ENCODE measurements around the gene RNF43.

RNF43 gene

GRCh38 chr17:58371300-58371950 lies 45.9 kb downstream of the RNF43 start:
- Histone ChIP-seq H3K14ac (ENCODE audit: low read length) (no peak overlapping the region), H2AK5ac (ENCODE audit: low read length) (no peak overlapping the region), H2BK120ac (ENCODE audit: insufficient read depth, low read length, poor library complexity) (no peak overlapping the region), H2BK5ac (ENCODE audit: low read depth, low read length, poor library complexity) (no peak overlapping the region), H3K18ac (ENCODE audit: low read length) (no peak overlapping the region), H3K27ac (ENCODE audit: low read depth, low read length) (no peak overlapping the region), H3K4ac (ENCODE audit: low read depth, low read length) (no peak overlapping the region), H4K91ac (ENCODE audit: low read depth, low read length) (no peak overlapping the region), H3K4me2 (ENCODE audit: low read length) (no peak overlapping the region), H3K4me1 (ENCODE audit: control insufficient read depth in 1 of 2, insufficient read depth in 2 of 2, low read length in 2 of 2) (peaks cover 7 to 10% of the 10 kb centered on the region in 2 experiments), H3K79me2 (ENCODE audit: control insufficient read depth, insufficient read depth, low read length, poor library complexity) (no peaks in the 10 kb centered on the region), H3K36me3 (ENCODE audit: control insufficient read depth in 1 of 2, insufficient read depth in 2 of 2, low read length in 2 of 2) (no peaks in the 10 kb centered on the region), H3K23ac (ENCODE audit: low read length) (no peak overlapping the region), H3K9ac (ENCODE audit: low read length) (no peak overlapping the region), H2AFZ (ENCODE audit: insufficient read depth, low read length, poor library complexity) (no peak overlapping the region), H3K27me3 (ENCODE audit: insufficient read depth, low read length) (no peaks in the 10 kb centered on the region), H3K79me1 (ENCODE audit: low read length) (peaks cover 2% of the 10 kb centered on the region), H4K12ac (ENCODE audit: low read depth, low read length) (no peak overlapping the region), H4K8ac (ENCODE audit: low read depth, low read length) (no peak overlapping the region), H3K4me3 (ENCODE audit: low read depth, low read length) (no peak overlapping the region), H2BK12ac (ENCODE audit: low read length) (no peak overlapping the region), H3K9me3 (ENCODE audit: insufficient read depth, low read depth, low read length) (no peaks in the 10 kb centered on the region)
- DNase-seq, result peak; percentile 54 to 68
- no CpG with 5 or more reads among the region's 6 CpGs for WGBS (ENCODE audit: extremely low coverage, insufficient coverage, insufficient read length)

DNA sequence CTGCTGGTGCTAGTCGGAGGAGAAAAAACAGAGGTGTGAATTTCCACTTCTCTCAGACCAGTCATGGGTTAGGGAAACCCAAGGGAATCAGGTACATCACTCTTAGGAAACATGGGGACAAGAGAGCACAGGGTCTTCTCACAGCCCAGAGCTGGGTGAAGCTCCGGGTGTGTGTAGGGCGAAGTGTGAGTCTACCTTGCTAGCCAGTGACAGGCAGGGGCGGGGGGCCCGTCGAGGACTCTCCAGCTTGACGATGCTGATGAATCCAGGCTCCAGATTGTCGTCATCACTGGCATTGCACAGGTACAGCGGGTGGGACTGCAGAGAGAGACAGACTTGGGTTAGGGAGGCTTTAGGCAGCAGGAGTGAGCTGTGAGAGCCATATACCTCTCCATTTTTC lies 46.6 kb downstream of the RNF43 start:
- H3K79me2 ChIP-seq (ENCODE audit: control insufficient read depth, insufficient read depth, low read length, poor library complexity), result no peaks in the 10 kb centered on the region
- WGBS (ENCODE audit: extremely low coverage, insufficient coverage, insufficient read length), result no CpG with 5 or more reads among the region's 9 CpGs
- no peak overlapping the region for H3K4me2 ChIP-seq (ENCODE audit: low read length)
- H2BK5ac ChIP-seq (ENCODE audit: low read depth, low read length, poor library complexity), result no peak overlapping the region
- no peak for DNase-seq
- H2BK12ac ChIP-seq (ENCODE audit: low read length), result no peak overlapping the region
- H2BK120ac ChIP-seq (ENCODE audit: insufficient read depth, low read length, poor library complexity), result no peak overlapping the region
- H3K4ac ChIP-seq (ENCODE audit: low read depth, low read length), result no peak overlapping the region
- no peak overlapping the region for H3K18ac ChIP-seq (ENCODE audit: low read length)
- no peaks in the 10 kb centered on the region for H3K36me3 ChIP-seq (ENCODE audit: control insufficient read depth in 1 of 2, insufficient read depth in 2 of 2, low read length in 2 of 2)
- H3K79me1 ChIP-seq (ENCODE audit: low read length), result no peaks in the 10 kb centered on the region
- no peak overlapping the region for H3K9ac ChIP-seq (ENCODE audit: low read length)
- no peak overlapping the region for H4K8ac ChIP-seq (ENCODE audit: low read depth, low read length)
- no peaks in the 10 kb centered on the region for H3K9me3 ChIP-seq (ENCODE audit: insufficient read depth, low read depth, low read length)
- no peak overlapping the region for H2AFZ ChIP-seq (ENCODE audit: insufficient read depth, low read length, poor library complexity)
- no peak overlapping the region for H3K23ac ChIP-seq (ENCODE audit: low read length)
- peaks cover 10 to 11% of the 10 kb centered on the region in 2 experiments for H3K4me1 ChIP-seq (ENCODE audit: control insufficient read depth in 1 of 2, insufficient read depth in 2 of 2, low read length in 2 of 2)
- no peak overlapping the region for H4K12ac ChIP-seq (ENCODE audit: low read depth, low read length)
- H2AK5ac ChIP-seq (ENCODE audit: low read length), result no peak overlapping the region
- no peak overlapping the region for H4K91ac ChIP-seq (ENCODE audit: low read depth, low read length)
- H3K4me3 ChIP-seq (ENCODE audit: low read depth, low read length), result no peak overlapping the region
- H3K14ac ChIP-seq (ENCODE audit: low read length), result no peak overlapping the region
- H3K27ac ChIP-seq (ENCODE audit: low read depth, low read length), result no peak overlapping the region
- H3K27me3 ChIP-seq (ENCODE audit: insufficient read depth, low read length), result no peaks in the 10 kb centered on the region

- no peak overlapping the region for H2BK5ac ChIP-seq (ENCODE audit: low read depth, low read length, poor library complexity)
- no peak overlapping the region for H3K4me3 ChIP-seq (ENCODE audit: low read depth, low read length)
- H3K9me3 ChIP-seq (ENCODE audit: insufficient read depth, low read depth, low read length), result no peaks in the 10 kb centered on the region
- no peak overlapping the region for H4K12ac ChIP-seq (ENCODE audit: low read depth, low read length)
- H2BK12ac ChIP-seq (ENCODE audit: low read length), result no peak overlapping the region
- H3K79me1 ChIP-seq (ENCODE audit: low read length), result no peaks in the 10 kb centered on the region
- H2AFZ ChIP-seq (ENCODE audit: insufficient read depth, low read length, poor library complexity), result no peak overlapping the region
- no peak overlapping the region for H4K8ac ChIP-seq (ENCODE audit: low read depth, low read length)
- no peak overlapping the region for H3K27ac ChIP-seq (ENCODE audit: low read depth, low read length)
- no peak overlapping the region for H3K14ac ChIP-seq (ENCODE audit: low read length)
- H3K36me3 ChIP-seq (ENCODE audit: control insufficient read depth in 1 of 2, insufficient read depth in 2 of 2, low read length in 2 of 2), result no peaks in the 10 kb centered on the region
- DNase-seq, result no peak
- WGBS (ENCODE audit: extremely low coverage, insufficient coverage, insufficient read length), result no CpG with 5 or more reads among the region's 5 CpGs
- no peak overlapping the region for H3K9ac ChIP-seq (ENCODE audit: low read length)
- H3K4me2 ChIP-seq (ENCODE audit: low read length), result no peak overlapping the region
- no peak overlapping the region for H3K23ac ChIP-seq (ENCODE audit: low read length)
- no peak overlapping the region for H3K18ac ChIP-seq (ENCODE audit: low read length)
- no peaks in the 10 kb centered on the region for H3K27me3 ChIP-seq (ENCODE audit: insufficient read depth, low read length)
- H4K91ac ChIP-seq (ENCODE audit: low read depth, low read length), result no peak overlapping the region
- H2BK120ac ChIP-seq (ENCODE audit: insufficient read depth, low read length, poor library complexity), result no peak overlapping the region
- H3K4me1 ChIP-seq (ENCODE audit: control insufficient read depth in 1 of 2, insufficient read depth in 2 of 2, low read length in 2 of 2), result peaks cover 12 to 14% of the 10 kb centered on the region in 2 experiments
- no peaks in the 10 kb centered on the region for H3K79me2 ChIP-seq (ENCODE audit: control insufficient read depth, insufficient read depth, low read length, poor library complexity)
- H3K4ac ChIP-seq (ENCODE audit: low read depth, low read length), result no peak overlapping the region
- no peak overlapping the region for H2AK5ac ChIP-seq (ENCODE audit: low read length)
Measured at GRCh38 chr17:58370309-58370708, 47.0 kb downstream of the RNF43 start.

DNA sequence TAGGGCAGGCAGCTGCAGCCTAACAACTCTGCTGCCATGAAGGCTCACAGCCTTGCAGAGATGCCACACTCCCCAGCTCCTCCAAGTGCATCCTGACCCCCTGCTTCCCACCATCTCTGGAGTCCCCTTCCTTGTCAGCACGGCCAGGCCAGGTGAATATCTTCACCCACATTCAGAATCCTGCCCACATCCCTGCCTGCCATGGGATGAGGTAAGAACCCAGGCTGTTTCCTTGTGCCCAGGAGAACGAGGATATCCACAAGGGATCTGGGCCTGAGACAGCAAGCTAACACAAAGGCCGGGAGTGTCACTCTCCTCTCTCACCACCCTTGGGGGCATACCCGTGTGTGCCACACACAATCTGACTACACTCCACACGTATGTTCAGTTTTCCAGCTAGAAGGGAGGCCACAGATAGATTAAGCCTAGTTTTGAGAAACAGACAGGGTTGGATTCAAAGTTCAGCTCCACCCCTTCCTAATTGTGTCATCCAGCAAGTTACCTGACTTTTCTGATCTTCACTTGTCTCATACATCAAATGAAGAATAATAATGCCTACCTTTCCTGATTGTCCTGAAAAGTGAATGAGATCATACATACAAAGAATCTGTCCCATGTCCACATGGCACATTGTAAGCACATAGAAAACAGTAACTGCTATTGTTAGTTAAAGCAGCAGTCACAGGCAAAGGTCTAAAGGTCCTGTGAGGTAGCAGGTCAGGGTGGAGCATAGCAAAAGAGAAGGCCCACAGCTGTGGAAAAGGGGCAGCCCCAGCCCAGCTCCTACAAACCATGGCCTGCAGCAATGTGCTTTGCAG lies 47.9 kb downstream of the RNF43 start:
- Histone ChIP-seq H2AK5ac (ENCODE audit: low read length) (peak overlapping the region; percentile 3), H3K4me2 (ENCODE audit: low read length) (no peak overlapping the region), H3K4me1 (ENCODE audit: control insufficient read depth in 1 of 2, insufficient read depth in 2 of 2, low read length in 2 of 2) (peaks cover 19% of the 10 kb centered on the region in 2 experiments), H3K14ac (ENCODE audit: low read length) (no peak overlapping the region), H3K4ac (ENCODE audit: low read depth, low read length) (no peak overlapping the region), H3K79me1 (ENCODE audit: low read length) (peaks cover 8% of the 10 kb centered on the region), H2BK120ac (ENCODE audit: insufficient read depth, low read length, poor library complexity) (no peak overlapping the region), H3K36me3 (ENCODE audit: control insufficient read depth in 1 of 2, insufficient read depth in 2 of 2, low read length in 2 of 2) (no peaks in the 10 kb centered on the region), H3K23ac (ENCODE audit: low read length) (no peak overlapping the region), H2BK5ac (ENCODE audit: low read depth, low read length, poor library complexity) (no peak overlapping the region), H4K8ac (ENCODE audit: low read depth, low read length) (no peak overlapping the region), H3K4me3 (ENCODE audit: low read depth, low read length) (no peak overlapping the region), H3K18ac (ENCODE audit: low read length) (no peak overlapping the region), H3K27me3 (ENCODE audit: insufficient read depth, low read length) (no peaks in the 10 kb centered on the region), H3K9me3 (ENCODE audit: insufficient read depth, low read depth, low read length) (no peaks in the 10 kb centered on the region), H3K79me2 (ENCODE audit: control insufficient read depth, insufficient read depth, low read length, poor library complexity) (no peaks in the 10 kb centered on the region), H4K12ac (ENCODE audit: low read depth, low read length) (no peak overlapping the region), H2AFZ (ENCODE audit: insufficient read depth, low read length, poor library complexity) (no peak overlapping the region), H3K9ac (ENCODE audit: low read length) (no peak overlapping the region), H4K91ac (ENCODE audit: low read depth, low read length) (no peak overlapping the region), H3K27ac (ENCODE audit: low read depth, low read length) (no peak overlapping the region), H2BK12ac (ENCODE audit: low read length) (no peak overlapping the region)
- no peak for DNase-seq
- no CpG with 5 or more reads among the region's 5 CpGs for WGBS (ENCODE audit: extremely low coverage, insufficient coverage, insufficient read length)

Measured in trophoblast cell (in vitro differentiated cells and primary cell).